Dendritic cell treated with granulocyte-macrophage colony-stimulating factor and Interleukin-4, amounts not matched to agents 40 ng/mL and 50 ng/mL, for 4 days (primary cell): Measurements from ENCODE around the gene TSPAN2.

Experiments used
- H3K27ac Mint-ChIP-seq: one replicate; pipeline ENCODE4 v1.8.0; 2022; ENCODE audit warnings: mild to moderate bottlenecking, mixed read lengths
- H3K27me3 Mint-ChIP-seq: one replicate; pipeline ENCODE4 v1.8.0; 2022; ENCODE audit warnings: mild to moderate bottlenecking, mixed read lengths
- H3K36me3 Mint-ChIP-seq: one replicate; pipeline ENCODE4 v1.8.0; 2022; ENCODE audit warnings: low read depth, mixed read lengths
- H3K4me1 Mint-ChIP-seq: one replicate; pipeline ENCODE4 v1.8.0; 2022; ENCODE audit warnings: low read depth, mixed read lengths
- H3K4me3 Mint-ChIP-seq: one replicate; pipeline ENCODE4 v1.8.0; 2022; ENCODE audit warnings: mild to moderate bottlenecking, moderate library complexity, mixed read lengths
- H3K9me3 Mint-ChIP-seq: one replicate; pipeline ENCODE4 v1.8.0; 2022; ENCODE audit warnings: mixed read lengths
- intact Hi-C: fragments of 100-400 bp; cut with micrococcal nuclease; formaldehyde crosslinking; loops from one replicate; pipeline ENCODE4 v1.15.0; 2022

Gene TSPAN2

DNA sequence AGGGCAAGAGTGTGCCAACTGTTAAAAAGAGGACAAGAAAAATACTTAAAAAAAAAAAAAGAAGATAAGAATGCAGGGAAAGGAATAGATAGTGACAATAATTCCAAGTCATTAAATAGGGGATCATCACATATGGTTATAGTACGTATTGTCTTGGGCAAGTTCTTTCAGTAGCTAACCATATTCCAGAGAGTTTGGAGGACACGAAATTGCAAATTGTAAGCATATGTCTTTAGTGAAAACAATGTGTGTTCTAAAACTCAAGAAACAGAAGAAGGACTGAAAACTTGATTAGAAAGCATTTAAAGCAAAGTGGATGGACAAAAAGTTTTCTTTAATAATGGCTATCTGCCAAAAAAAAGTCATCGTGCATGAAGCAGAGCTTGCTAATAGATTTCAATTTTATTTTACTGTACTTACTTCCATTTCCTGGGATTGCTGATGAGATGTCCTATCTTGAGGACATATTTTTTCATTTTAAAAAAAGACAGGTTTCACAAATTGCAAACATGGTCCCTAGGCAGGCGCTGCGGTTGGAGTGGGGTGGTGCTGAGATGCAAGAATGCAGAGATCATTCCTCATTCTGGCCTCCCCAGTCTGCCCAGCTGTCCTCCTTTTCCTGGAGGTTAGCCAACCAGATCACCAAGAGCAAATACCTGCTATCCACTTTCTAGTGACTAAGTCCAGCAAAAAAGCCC is 11.9 kb downstream of the TSPAN2 start:
- H3K36me3 Mint-ChIP-seq: no peaks in the 10 kb centered on the region
- intact Hi-C loops: no loop called here
- no peaks in the 10 kb centered on the region for H3K27me3 Mint-ChIP-seq
- H3K4me1 Mint-ChIP-seq: peaks cover 15% of the 10 kb centered on the region
- H3K4me3 Mint-ChIP-seq: no peak overlapping the region
- H3K9me3 Mint-ChIP-seq: no peaks in the 10 kb centered on the region
- H3K27ac Mint-ChIP-seq: no peak overlapping the region

DNA sequence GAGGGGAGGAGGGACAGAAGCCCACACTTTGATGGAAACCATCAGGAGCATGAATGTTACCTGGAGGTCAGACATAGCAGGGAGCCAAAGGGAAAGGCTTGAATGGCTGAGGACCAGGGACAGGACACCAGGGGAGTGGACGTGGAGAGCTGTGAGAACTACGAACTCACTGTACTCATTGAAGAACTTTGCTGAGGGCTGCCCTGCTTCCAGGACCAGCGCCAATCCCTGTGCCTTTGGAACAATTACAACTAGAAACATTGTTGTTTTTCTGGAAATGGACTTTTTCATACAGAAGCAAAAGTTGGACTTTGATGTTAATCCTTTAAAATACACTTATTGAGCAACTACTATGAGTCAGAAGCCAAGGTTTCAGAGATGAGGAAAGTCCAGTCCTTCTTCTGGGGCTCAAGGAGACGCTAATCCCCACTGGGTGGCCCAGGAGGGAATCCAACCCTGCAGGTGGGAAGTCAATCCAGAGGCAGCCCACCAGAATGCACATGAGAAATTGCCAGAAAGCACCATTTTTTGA is 12.9 kb downstream of the TSPAN2 start:
- H3K4me1 Mint-ChIP-seq: peaks cover 15% of the 10 kb centered on the region
- H3K27ac Mint-ChIP-seq: no peak overlapping the region
- no peak overlapping the region for H3K4me3 Mint-ChIP-seq
- no peaks in the 10 kb centered on the region for H3K27me3 Mint-ChIP-seq
- H3K36me3 Mint-ChIP-seq: no peaks in the 10 kb centered on the region
- no peaks in the 10 kb centered on the region for H3K9me3 Mint-ChIP-seq
- intact Hi-C loops: no loop called here

DNA sequence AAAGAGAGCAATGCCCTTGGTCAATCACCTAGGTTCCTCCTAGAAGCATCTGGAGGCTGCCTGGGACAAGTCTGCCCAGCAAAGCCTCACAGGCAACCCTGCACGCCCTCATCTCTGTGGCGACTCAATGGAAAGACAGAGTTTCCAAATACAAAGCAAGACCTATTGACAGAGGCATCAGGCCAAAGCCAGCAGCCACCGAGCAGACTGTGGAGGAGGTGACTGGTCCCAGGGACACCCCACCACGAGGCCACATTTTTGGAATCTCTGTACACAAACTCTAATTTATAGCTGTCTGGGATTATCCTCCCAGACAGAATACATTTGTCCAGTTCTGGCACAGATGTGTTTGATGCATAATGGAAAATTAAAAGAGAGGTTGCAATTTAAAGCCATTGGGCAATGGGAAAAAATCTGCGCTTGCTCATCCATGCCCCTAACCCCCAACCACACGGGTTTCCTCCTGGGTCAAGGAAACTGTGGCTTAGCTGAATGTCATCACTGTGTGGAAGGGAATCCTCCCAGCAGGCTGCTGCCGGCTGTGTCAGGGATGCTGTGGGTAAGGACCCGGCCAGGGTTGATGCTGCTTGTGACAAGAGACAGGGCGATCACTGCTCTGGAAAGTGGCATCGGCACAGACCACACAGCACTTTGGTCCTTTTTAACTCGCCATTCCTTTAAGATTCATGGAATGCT is 14.3 kb downstream of the TSPAN2 start:
- H3K27me3 Mint-ChIP-seq: no peaks in the 10 kb centered on the region
- peaks cover 15% of the 10 kb centered on the region for H3K4me1 Mint-ChIP-seq
- no peaks in the 10 kb centered on the region for H3K9me3 Mint-ChIP-seq
- intact Hi-C loops: no loop called here
- H3K27ac Mint-ChIP-seq: no peak overlapping the region
- no peaks in the 10 kb centered on the region for H3K36me3 Mint-ChIP-seq
- H3K4me3 Mint-ChIP-seq: no peak overlapping the region

DNA sequence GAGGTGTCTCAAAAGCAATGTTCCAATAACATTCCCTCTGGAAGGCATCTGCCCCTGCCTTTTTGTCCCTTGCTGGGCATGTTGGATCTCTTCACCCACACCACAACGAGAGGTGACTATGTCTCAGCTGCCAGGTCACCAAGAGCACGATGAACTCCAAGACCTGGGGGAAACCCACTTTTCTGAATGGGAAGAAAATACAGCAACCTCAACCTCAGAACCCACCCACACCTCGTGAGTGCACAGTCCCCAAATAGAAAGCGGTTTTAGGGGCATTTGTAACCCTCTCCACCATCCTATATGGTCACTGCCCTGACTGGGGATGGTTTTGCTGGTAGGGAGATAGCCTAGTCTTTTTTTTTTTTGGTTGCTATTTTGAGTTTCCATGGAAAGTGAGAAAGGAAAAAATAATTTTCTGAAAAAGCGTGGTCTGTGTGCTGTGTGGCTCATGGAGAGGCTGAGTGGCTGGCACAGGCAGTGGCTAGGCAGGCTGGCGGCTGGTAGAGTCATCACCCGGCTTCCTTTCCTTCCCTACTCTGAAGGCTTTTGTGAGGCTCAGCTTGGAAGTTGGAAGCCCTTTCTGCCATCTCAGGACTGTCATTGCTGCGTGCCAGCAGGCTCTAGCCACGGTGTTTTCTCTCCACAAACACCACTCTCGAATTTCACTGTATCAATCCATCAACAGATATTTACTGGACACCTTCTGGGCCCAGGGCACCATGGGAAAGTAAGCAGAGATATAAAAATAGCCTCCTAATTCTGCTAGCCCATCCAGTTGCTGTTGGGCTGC is 15.8 kb downstream of the TSPAN2 start:
- Mint-ChIP-seq H3K27ac (no peak overlapping the region), H3K27me3 (no peaks in the 10 kb centered on the region), H3K36me3 (no peaks in the 10 kb centered on the region), H3K4me1 (peaks cover 15% of the 10 kb centered on the region), H3K4me3 (no peak overlapping the region), H3K9me3 (no peaks in the 10 kb centered on the region)
- intact Hi-C loops: no loop called here

DNA sequence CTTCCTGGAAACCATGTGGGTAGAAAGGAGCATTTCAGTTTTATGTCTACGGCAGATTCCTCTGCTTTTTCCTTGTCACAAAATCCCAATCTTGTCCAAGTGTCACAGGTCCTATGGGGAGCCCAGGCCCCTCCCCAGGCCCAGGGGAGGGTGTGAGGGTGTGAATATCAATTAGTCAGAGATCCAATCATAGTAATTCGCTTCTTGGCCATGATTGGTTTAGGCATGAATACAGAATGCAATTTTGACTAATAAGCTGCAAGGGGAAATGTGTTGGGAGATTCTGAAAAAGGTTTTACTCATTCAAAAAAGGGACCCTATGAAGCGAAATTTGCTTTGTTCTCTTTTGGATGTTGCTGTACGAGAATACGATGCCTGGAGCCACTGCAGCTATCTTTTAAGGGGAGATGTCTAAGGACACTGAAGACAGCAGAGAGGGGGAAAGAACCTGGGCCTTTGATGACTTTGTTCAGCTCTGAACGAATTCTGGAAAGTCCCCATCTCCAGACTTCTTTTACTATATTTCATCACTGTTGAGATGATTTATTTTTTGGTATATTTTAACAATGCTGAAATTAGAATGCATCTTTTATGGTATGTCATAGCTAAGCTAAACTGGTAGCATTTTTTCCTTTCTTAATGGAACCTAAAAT is 18.2 kb downstream of the TSPAN2 start:
- intact Hi-C loops: no loop called here
- Mint-ChIP-seq H3K4me1 (peaks cover 6% of the 10 kb centered on the region), H3K36me3 (no peaks in the 10 kb centered on the region), H3K4me3 (no peak overlapping the region), H3K9me3 (no peaks in the 10 kb centered on the region), H3K27me3 (no peaks in the 10 kb centered on the region), H3K27ac (no peak overlapping the region)

DNA sequence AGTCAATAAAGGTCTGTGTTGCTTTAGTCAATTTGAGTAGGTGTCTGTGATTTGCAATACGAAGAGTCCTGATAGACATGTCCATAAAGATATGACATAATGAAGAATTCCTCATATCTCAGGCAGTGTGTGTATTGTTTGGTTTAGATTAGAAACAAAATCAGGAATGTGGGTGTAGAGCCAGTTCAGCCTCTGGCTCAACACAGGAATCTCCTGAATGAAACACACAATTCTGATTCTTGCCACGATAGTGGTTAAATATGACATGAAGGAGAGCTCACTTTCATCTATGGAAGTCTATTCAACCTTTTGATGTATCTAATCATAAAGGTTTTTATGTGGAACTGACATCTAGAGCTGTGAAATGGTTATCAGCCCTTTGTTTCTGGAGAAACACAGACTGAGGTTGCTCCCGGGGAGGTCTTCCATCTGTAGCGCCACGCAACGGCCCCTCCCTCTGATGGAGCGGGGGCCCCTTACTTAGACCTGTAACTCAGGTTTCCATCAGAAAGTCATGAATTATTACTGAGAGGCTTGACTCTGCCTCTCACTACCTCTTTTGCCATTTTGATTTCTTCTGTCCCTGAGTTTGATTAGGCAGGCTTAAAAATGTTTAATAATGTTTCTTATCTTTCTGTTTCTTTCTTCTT is 19.5 kb downstream of the TSPAN2 start:
- H3K36me3 Mint-ChIP-seq: no peaks in the 10 kb centered on the region
- no peak overlapping the region for H3K27ac Mint-ChIP-seq
- H3K4me3 Mint-ChIP-seq: no peak overlapping the region
- no peaks in the 10 kb centered on the region for H3K9me3 Mint-ChIP-seq
- intact Hi-C loops: no loop called here
- H3K4me1 Mint-ChIP-seq: no peaks in the 10 kb centered on the region
- no peaks in the 10 kb centered on the region for H3K27me3 Mint-ChIP-seq

DNA sequence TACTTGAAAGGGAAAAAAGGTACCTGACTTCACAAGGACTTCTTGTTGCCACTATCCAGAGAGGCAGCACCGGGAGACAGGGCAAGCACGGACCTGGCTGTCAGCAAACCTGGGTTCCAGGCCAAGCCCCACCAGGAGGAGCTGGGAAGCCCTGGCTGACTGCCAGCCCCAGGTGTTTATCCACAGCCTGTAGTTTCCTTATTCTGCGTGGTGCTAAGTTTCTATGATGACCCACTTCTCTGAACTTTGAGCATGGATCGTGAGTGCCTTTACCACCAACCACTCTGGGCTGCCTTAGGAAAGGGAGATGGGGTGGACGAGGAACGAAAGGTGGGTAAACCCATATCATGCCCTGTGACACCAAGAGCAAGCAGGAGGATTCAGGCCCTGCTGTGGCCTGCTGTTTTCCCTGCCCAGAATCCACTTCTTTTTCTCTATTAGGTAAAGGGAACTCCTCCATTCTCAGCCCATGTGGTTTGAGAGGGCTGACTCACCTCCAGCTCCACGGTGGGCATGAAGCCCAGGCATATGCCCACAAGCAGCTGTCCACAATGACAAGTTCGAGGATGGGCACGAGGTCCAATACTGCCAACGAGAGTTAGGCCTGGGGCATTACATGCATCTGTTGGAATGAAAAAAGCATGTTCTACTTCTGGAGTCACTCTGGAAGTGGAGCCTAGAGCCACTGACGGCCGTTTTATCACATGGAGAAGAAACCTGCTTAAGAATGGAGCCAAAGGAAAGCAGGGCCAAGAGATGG is 20.3 kb downstream of the TSPAN2 start:
- Mint-ChIP-seq H3K27ac (no peak overlapping the region), H3K9me3 (no peaks in the 10 kb centered on the region), H3K27me3 (no peaks in the 10 kb centered on the region), H3K36me3 (no peaks in the 10 kb centered on the region), H3K4me3 (no peak overlapping the region), H3K4me1 (no peaks in the 10 kb centered on the region)
- intact Hi-C loops: no loop called here

DNA sequence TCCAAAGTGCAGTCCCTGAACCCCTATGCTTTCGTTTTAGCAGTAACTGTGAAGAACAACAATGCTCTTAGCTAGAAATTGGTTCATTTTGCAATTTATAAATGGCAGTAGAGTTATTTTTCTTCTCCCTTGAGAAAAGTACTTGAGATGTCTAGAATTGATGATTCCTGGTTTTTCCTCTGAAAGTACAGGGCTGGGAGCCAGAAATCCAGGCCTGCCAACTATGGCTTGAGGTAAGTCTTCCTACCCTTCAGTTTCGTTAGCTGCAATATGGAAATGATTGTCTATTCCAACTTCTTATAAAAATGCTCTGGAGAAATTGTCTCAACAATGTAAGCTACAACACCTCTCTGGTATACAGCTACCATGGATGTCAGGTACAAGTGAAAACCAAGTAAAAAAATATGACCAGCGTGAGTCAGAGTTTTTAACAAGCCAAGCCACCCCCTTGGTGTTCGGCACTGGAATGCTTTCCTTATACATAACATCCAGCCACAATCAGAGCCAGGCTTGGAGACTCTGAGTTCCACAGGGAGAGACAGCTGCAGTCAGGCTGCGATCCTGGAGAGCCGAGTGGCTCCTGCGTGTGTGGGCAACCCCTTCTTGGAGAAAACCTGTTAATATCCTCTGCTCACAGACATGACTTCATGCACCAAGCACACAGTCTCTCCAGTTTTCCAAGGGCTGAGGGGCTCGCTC is 22.0 kb downstream of the TSPAN2 start:
- Mint-ChIP-seq H3K27me3 (no peaks in the 10 kb centered on the region), H3K9me3 (no peaks in the 10 kb centered on the region), H3K4me3 (no peak overlapping the region), H3K4me1 (peaks cover 9% of the 10 kb centered on the region), H3K36me3 (no peaks in the 10 kb centered on the region), H3K27ac (no peak overlapping the region)
- intact Hi-C loops: no loop called here

DNA sequence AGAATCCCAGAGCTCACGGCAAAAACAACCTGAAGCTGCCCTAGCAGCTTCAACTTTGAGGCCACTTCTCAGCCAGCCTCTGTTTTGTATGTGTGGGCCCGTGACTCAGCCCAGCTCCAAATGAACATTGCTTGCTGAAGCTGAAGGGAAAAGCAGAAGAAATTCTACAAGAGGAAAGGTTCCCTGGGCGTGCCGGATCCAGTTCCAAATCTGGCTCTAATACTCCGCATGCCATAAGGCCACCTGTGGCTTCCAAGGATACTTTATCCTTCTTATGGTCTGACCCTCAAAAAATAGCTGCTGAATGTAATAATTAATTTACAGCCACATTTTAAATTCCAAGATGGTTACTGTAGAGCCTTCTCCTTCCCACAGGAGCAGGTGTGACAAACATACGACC is 24.3 kb downstream of the TSPAN2 start:
- Mint-ChIP-seq H3K4me3 (no peak overlapping the region), H3K9me3 (no peaks in the 10 kb centered on the region), H3K4me1 (peaks cover 21% of the 10 kb centered on the region), H3K36me3 (no peaks in the 10 kb centered on the region), H3K27me3 (no peaks in the 10 kb centered on the region), H3K27ac (no peak overlapping the region)
- intact Hi-C loops: no loop called here

DNA sequence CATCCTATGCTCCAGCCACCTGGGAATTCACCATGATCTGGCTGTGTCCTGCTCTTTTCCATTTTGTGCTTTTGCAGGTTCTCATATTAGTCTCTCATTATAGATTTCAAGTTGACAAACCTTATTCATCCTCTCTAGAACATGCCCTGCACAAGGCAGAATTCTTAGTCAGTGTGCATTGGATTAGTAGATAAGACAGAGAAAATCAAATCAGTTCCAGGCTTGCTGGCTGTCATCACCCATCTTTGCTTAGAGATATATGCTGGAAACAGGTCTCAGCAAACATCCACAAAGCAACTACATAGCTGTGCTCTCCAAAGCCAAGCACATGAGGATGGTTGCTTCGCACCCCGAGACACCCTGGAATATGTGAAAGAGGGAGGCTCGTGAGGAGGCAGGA is 24.8 kb downstream of the TSPAN2 start:
- intact Hi-C loops: no loop called here
- H3K4me3 Mint-ChIP-seq: no peak overlapping the region
- no peaks in the 10 kb centered on the region for H3K36me3 Mint-ChIP-seq
- peaks cover 21% of the 10 kb centered on the region for H3K4me1 Mint-ChIP-seq
- no peaks in the 10 kb centered on the region for H3K9me3 Mint-ChIP-seq
- H3K27ac Mint-ChIP-seq: no peak overlapping the region
- H3K27me3 Mint-ChIP-seq: no peaks in the 10 kb centered on the region

DNA sequence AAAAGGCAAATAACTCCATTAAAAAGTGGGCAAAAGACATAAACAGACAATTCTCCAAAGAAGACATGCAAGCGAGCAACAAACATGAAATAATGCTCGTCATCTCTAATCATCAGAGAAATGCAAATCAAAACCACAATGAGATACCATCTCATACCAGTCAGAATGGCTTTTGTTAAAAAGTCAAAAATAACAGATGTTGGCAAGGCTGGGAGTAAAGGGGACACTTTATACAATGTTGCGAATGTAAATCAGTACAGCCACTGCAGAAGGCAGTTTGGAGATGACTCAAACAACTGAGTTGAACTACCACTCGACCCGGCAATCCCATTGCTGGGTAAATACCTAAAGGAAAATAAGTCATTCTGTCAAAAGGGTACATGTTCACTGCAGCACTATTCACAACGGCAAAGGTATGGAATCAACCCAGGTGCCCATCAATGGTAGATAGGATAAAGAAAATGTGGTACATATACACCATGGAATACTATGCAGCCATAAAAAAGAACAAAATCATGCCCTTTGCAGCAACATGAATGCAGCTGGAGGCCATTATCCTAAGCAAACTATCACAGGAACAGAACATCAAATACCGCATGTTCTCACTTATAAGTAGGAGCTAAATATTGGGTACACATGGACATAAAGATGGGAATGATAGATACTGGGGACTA is 25.9 kb downstream of the TSPAN2 start:
- intact Hi-C loops: no loop called here
- H3K27me3 Mint-ChIP-seq: no peaks in the 10 kb centered on the region
- peaks cover 21% of the 10 kb centered on the region for H3K4me1 Mint-ChIP-seq
- no peak overlapping the region for H3K27ac Mint-ChIP-seq
- H3K36me3 Mint-ChIP-seq: no peaks in the 10 kb centered on the region
- H3K4me3 Mint-ChIP-seq: no peak overlapping the region
- no peaks in the 10 kb centered on the region for H3K9me3 Mint-ChIP-seq

DNA sequence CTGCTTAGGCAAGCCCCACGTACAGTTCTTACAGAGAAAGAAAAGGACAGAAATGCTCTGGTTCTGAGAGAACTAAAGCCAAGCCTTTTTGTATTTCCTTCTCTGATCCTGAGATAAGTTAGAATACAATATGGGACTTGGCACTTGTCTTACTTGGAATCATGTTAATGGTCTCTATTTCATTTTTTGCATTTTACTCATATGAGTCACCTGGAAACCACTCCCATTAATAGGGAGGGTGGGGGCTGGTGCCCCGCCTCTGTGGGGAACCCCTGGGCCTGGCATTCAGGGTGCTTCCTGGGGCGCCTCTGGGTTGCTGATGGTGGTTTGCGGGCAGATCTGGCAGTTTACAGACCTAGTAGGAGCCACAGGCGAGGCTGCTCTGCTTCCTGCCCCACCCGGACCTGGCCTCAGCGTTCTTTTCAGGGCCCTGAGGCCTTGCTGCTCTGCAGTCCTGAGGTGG is 26.7 kb downstream of the TSPAN2 start:
- intact Hi-C loops: no loop called here
- H3K27me3 Mint-ChIP-seq: no peaks in the 10 kb centered on the region
- H3K4me3 Mint-ChIP-seq: no peak overlapping the region
- no peaks in the 10 kb centered on the region for H3K9me3 Mint-ChIP-seq
- H3K4me1 Mint-ChIP-seq: peaks cover 21% of the 10 kb centered on the region
- H3K36me3 Mint-ChIP-seq: no peaks in the 10 kb centered on the region
- no peak overlapping the region for H3K27ac Mint-ChIP-seq
